Right atrium auricular region (tissue), 2 donors: ENCODE results near the gene NR3C2. TPM values are rescaled to one million over a fixed set of nuclear protein-coding genes. Genes with fewer than 3 reads are reported as not detected.

Source experiments
- DNase-seq: peaks from one replicate; pipeline ENCODE4 v3.0.0-alpha.2; 2019; ENCODE audit warnings: low spot score
- H3K27ac ChIP-seq, 2 donors: fragments of 200-600 bp; sonication (generic); 1 replicate in 1 of 2; 2 replicates in 1 of 2; pipeline ENCODE4 v1.5.1; 2016 to 2019
- H3K27me3 ChIP-seq, 2 donors: fragments of 200-600 bp; sonication (generic); one replicate each; pipeline versions ENCODE4 v1.5.1 to v1.6.0; 2017 to 2019
- H3K36me3 ChIP-seq: fragments of 200-600 bp; sonication (generic); one replicate; pipeline ENCODE4 v1.5.1; 2016
- H3K4me1 ChIP-seq, 2 donors: fragments of 200-600 bp; sonication (generic); one replicate each; pipeline versions ENCODE4 v1.5.1 to v1.6.0; 2017 to 2019
- H3K4me3 ChIP-seq, 2 donors: fragments of 200-600 bp; sonication (generic); 1 replicate in 1 of 2; 2 replicates in 1 of 2; pipeline ENCODE4 v1.5.1; 2017 to 2019; ENCODE audit warnings: mild to moderate bottlenecking in 1 of 2, moderate library complexity in 1 of 2
- H3K9me3 ChIP-seq, 2 donors: fragments of 200-600 bp; sonication (generic); one replicate each; pipeline ENCODE4 v1.5.1; 2019
- total RNA-seq, 2 donors: library from RNA; depleted of rRNA; stranded (reverse); fragments of >200 nt; gene quantifications; one replicate each; pipeline ENCODE4 v1.1.0, GENCODE V29; 2016
- TF ChIP-seq, protein P1 (sequence below), 2 donors: fragments of 200-600 bp; sonication (generic); IDR thresholded peaks; one replicate each; pipeline ENCODE4 v1.5.1; 2019; ENCODE audit warnings: antibody characterized with exemption in 2 of 2

NR3C2 gene
- total RNA-seq, 2 donors from 2014 or later: 15.7 to 39.9 TPM

- DNase-seq: no peak
These were observed 178.4 kb downstream of the NR3C2 start for GRCh38 chr4:148263802-148264201.

DNA sequence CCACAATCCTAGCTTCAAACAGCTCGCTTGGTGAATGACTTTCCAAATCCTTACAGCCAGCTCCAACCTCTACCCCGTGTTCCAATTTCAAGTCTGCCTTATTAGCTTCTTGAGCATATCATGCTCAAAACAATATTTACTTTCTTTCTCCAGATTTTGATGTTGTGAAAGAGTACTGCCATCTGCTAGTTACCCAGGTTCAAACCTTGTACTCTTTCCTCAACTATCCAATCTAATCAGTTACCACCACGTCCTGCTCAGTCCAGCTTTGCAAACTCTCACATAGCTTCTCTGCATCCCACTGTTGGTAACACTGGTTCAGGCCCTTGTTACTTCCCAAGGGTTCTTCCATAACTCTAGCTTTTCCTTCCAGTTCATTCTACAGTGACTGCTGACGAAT, 179.1 kb downstream of the NR3C2 start:
- H3K27me3 ChIP-seq: no peaks in the 10 kb centered on the region
- DNase-seq: no peak
- TF ChIP-seq, protein P1, sequence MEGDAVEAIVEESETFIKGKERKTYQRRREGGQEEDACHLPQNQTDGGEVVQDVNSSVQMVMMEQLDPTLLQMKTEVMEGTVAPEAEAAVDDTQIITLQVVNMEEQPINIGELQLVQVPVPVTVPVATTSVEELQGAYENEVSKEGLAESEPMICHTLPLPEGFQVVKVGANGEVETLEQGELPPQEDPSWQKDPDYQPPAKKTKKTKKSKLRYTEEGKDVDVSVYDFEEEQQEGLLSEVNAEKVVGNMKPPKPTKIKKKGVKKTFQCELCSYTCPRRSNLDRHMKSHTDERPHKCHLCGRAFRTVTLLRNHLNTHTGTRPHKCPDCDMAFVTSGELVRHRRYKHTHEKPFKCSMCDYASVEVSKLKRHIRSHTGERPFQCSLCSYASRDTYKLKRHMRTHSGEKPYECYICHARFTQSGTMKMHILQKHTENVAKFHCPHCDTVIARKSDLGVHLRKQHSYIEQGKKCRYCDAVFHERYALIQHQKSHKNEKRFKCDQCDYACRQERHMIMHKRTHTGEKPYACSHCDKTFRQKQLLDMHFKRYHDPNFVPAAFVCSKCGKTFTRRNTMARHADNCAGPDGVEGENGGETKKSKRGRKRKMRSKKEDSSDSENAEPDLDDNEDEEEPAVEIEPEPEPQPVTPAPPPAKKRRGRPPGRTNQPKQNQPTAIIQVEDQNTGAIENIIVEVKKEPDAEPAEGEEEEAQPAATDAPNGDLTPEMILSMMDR (IDR thresholded peaks at IDR 0.05): no peak
- no peak overlapping the region for H3K27ac ChIP-seq
- no peaks in the 10 kb centered on the region for H3K9me3 ChIP-seq
- H3K4me1 ChIP-seq: no peaks in the 10 kb centered on the region
- no peak overlapping the region for H3K4me3 ChIP-seq
- no peaks in the 10 kb centered on the region for H3K36me3 ChIP-seq

More at GRCh38 chr4:148263802-148264201, 178.4 kb downstream of the NR3C2 start:
- Histone ChIP-seq H3K9me3 (no peaks in the 10 kb centered on the region), H3K36me3 (no peaks in the 10 kb centered on the region), H3K27ac (no peak overlapping the region), H3K27me3 (no peaks in the 10 kb centered on the region), H3K4me3 (no peak overlapping the region), H3K4me1 (no peaks in the 10 kb centered on the region)
- TF ChIP-seq, protein P1 (IDR thresholded peaks at IDR 0.05): no peak

- H3K4me3 ChIP-seq: no peak overlapping the region
- no peak overlapping the region for H3K27ac ChIP-seq
- no peaks in the 10 kb centered on the region for H3K36me3 ChIP-seq
- DNase-seq: no peak
- no peaks in the 10 kb centered on the region for H3K4me1 ChIP-seq
- no peaks in the 10 kb centered on the region for H3K9me3 ChIP-seq
- no peaks in the 10 kb centered on the region for H3K27me3 ChIP-seq
- TF ChIP-seq, protein P1 (IDR thresholded peaks at IDR 0.05): no peak
These were observed 180.4 kb downstream of the NR3C2 start for GRCh38 chr4:148261848-148262247.

GRCh38 chr4:148259841-148260240, 182.4 kb downstream of the NR3C2 start:
- no peaks in the 10 kb centered on the region for H3K4me1 ChIP-seq
- no peak for DNase-seq
- no peaks in the 10 kb centered on the region for H3K27me3 ChIP-seq
- no peaks in the 10 kb centered on the region for H3K9me3 ChIP-seq
- no peaks in the 10 kb centered on the region for H3K36me3 ChIP-seq
- TF ChIP-seq, protein P1 (IDR thresholded peaks at IDR 0.05): no peak
- no peak overlapping the region for H3K4me3 ChIP-seq
- H3K27ac ChIP-seq: no peak overlapping the region

DNA sequence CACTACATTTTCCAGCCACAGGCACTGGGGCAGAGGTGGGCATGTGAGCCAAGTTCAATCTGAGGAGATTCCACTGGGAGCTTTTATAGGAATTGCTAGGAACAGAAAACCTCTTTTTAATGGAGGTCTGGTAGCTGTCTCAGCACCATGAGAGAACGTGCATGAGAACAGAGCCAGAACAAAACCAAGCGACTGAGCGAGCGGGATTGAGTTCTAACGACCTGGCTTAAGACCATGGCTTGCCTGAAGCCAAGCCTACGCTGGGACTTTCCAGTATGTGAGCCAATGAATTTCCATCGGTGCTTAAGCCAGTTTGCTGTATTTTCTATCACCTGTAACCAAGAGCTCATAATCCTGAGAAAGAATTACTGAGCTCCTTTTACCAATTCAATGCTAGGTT, 183.7 kb downstream of the NR3C2 start:
- H3K36me3 ChIP-seq: no peaks in the 10 kb centered on the region
- TF ChIP-seq, protein P1 (IDR thresholded peaks at IDR 0.05): no peak
- no peaks in the 10 kb centered on the region for H3K27me3 ChIP-seq
- no peak for DNase-seq
- H3K4me3 ChIP-seq: no peak overlapping the region
- peaks cover 0 to 7% of the 10 kb centered on the region in 2 donors for H3K4me1 ChIP-seq
- no peak overlapping the region for H3K27ac ChIP-seq
- no peaks in the 10 kb centered on the region for H3K9me3 ChIP-seq

DNA sequence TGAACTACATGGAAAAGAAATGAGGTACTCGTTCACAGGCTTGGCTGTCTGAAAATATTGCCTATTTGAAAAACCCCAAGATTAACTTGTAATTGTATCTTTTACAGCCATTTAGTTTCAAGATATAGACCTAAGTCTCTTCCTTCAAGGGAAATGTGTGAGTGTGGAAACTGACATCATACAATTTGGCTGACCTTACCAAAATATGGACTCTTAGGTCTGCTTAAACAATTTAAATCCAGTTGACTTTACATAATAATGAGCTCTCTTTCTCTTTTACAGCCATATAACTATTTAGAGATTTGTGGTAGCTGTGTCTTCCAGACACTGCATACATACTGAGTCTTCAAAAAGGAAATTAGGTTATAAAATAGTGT, 186.9 kb downstream of the NR3C2 start:
- no peak overlapping the region for H3K4me3 ChIP-seq
- H3K36me3 ChIP-seq: no peaks in the 10 kb centered on the region
- H3K9me3 ChIP-seq: no peaks in the 10 kb centered on the region
- H3K4me1 ChIP-seq: peaks cover 0 to 7% of the 10 kb centered on the region in 2 donors
- no peak for DNase-seq
- no peak overlapping the region for H3K27ac ChIP-seq
- TF ChIP-seq, protein P1 (IDR thresholded peaks at IDR 0.05): no peak
- H3K27me3 ChIP-seq: no peaks in the 10 kb centered on the region
